Spinal cord (tissue), 10 donors: ENCODE data around the gene STOML3. TPM values are rescaled to one million over a fixed set of nuclear protein-coding genes. Genes with fewer than 3 reads are reported as not detected.
A peak's percentile ranks its signal among the peaks of the same experiment; 100 is the strongest.
"Not testable (repeated sequence)": the region's sequence is repeated elsewhere in the genome, so short reads cannot be mapped to it uniquely, and the experiment has no call there.

ENCODE experiments used
- DNase-seq, 6 donors: peaks; one replicate each; pipeline versions ENCODE4 v3.0.0 to v3.0.0-alpha.2; 2013 to 2015; ENCODE audit warnings: low spot score in 6 of 6, low read depth in 4 of 6
- H3K27ac ChIP-seq: one replicate; pipeline ENCODE4 v1.5.1; 2013; ENCODE audit warnings: low read depth, low read length, control low read depth
- H3K27me3 ChIP-seq: one replicate; pipeline ENCODE4 v1.6.1; 2013; ENCODE audit warnings: low read length; ENCODE audit not compliant: control insufficient read depth, insufficient read depth
- H3K36me3 ChIP-seq: one replicate; pipeline ENCODE4 v1.6.1; 2013; ENCODE audit warnings: low read length; ENCODE audit not compliant: control insufficient read depth, insufficient read depth
- H3K4me1 ChIP-seq: one replicate; pipeline ENCODE4 v1.6.1; 2013; ENCODE audit warnings: low read length; ENCODE audit not compliant: control insufficient read depth, insufficient read depth
- H3K4me3 ChIP-seq: one replicate; pipeline ENCODE4 v1.5.1; 2013; ENCODE audit warnings: low read depth, low read length, control low read depth
- H3K9me3 ChIP-seq: one replicate; pipeline ENCODE4 v1.6.1; 2013; ENCODE audit warnings: low read length; ENCODE audit not compliant: control insufficient read depth, insufficient read depth
- WGBS: methylation state at CpG from one replicate; pipeline ENCODE4 v1.1.5; 2013; ENCODE audit warnings: missing lambda C conversion rate; ENCODE audit not compliant: insufficient coverage; 5-methylcytosine and 5-hydroxymethylcytosine counted together
- polyA plus RNA-seq, 2 donors: library from polyadenylated mRNA; unstranded; fragments of 120-200 nt; gene quantifications; one replicate each; pipeline ENCODE4 v1.2.1, GENCODE V29; 2013; ENCODE audit not compliant: insufficient read length in 2 of 2
- total RNA-seq, 2 donors: library from RNA; depleted of rRNA in 1 of 2; stranded (reverse); fragments of 120-200 nt in 1 of 2; fragments of >200 nt in 1 of 2; gene quantifications; one replicate each; pipeline versions ENCODE4 v1.2.3 to v1.2.4, GENCODE V29; 2013 to 2014
- donor health status: healthy.

Gene STOML3
- total and polyA plus RNA-seq, 4 donors: 0.69 to 4.4 (median 2.0) TPM

- WGBS: 93% methylated on average over 14 of the region's 29 CpGs
Measured at GRCh38 chr13:39006371-39007111, 15.9 kb upstream of the STOML3 start.

GRCh38 chr13:38998739-38999138 is 8.1 kb upstream of the STOML3 start:
- no peak for DNase-seq
- Histone ChIP-seq H3K36me3 (no peaks in the 10 kb centered on the region), H3K9me3 (no peaks in the 10 kb centered on the region), H3K4me1 (no peaks in the 10 kb centered on the region), H3K27me3 (no peaks in the 10 kb centered on the region), H3K4me3 (no peak overlapping the region), H3K27ac (no peak overlapping the region)
- 83% methylated on average over 3 of the region's 3 CpGs for WGBS

More at GRCh38 chr13:39006371-39007111, 15.9 kb upstream of the STOML3 start:
- H3K27ac ChIP-seq, H3K9me3 ChIP-seq, H3K27me3 ChIP-seq, H3K36me3 ChIP-seq, H3K4me3 ChIP-seq, H3K4me1 ChIP-seq, DNase-seq: not testable (repeated sequence)

GRCh38 chr13:38993381-38993780 is 2.8 kb upstream of the STOML3 start:
- H3K4me1 ChIP-seq: no peaks in the 10 kb centered on the region
- H3K36me3 ChIP-seq: no peaks in the 10 kb centered on the region
- DNase-seq: no peak
- 51% methylated on average over 3 of the region's 4 CpGs for WGBS
- H3K9me3 ChIP-seq: no peaks in the 10 kb centered on the region
- H3K4me3 ChIP-seq: no peak overlapping the region
- H3K27me3 ChIP-seq: no peaks in the 10 kb centered on the region
- H3K27ac ChIP-seq: no peak overlapping the region

- WGBS: no CpG with 5 or more reads among the region's 2 CpGs
- H3K27ac ChIP-seq: no peak overlapping the region
Measured at GRCh38 chr13:38981096-38981495, 9.5 kb downstream of the STOML3 start.

GRCh38 chr13:38980750-38981078 is 9.9 kb downstream of the STOML3 start:
- H3K4me3 ChIP-seq: no peak overlapping the region
- H3K36me3 ChIP-seq: no peaks in the 10 kb centered on the region
- DNase-seq: peak in 2 of 6 donors; percentile 20 to 23
- peaks cover 6% of the 10 kb centered on the region for H3K4me1 ChIP-seq
- peak overlapping the region; percentile 63 for H3K27ac ChIP-seq
- WGBS: no CpG with 5 or more reads among the region's 2 CpGs
- H3K27me3 ChIP-seq: peaks cover 2% of the 10 kb centered on the region
- H3K9me3 ChIP-seq: no peaks in the 10 kb centered on the region

More at GRCh38 chr13:38981096-38981495, 9.5 kb downstream of the STOML3 start:
- Histone ChIP-seq H3K36me3 (no peaks in the 10 kb centered on the region), H3K4me3 (no peak overlapping the region), H3K27me3 (peaks cover 2% of the 10 kb centered on the region), H3K9me3 (no peaks in the 10 kb centered on the region), H3K4me1 (peaks cover 6% of the 10 kb centered on the region)
- no peak for DNase-seq

GRCh38 chr13:38979891-38980749 is 10.5 kb downstream of the STOML3 start:
- DNase-seq: peak in 5 of 6 donors; percentile 35 to 82 (median 44)
- H3K9me3 ChIP-seq: no peaks in the 10 kb centered on the region
- no peaks in the 10 kb centered on the region for H3K36me3 ChIP-seq
- H3K27ac ChIP-seq: peak overlapping the region; percentile 63
- peaks cover 2% of the 10 kb centered on the region for H3K27me3 ChIP-seq
- 8% methylated on average over 3 of the region's 9 CpGs for WGBS
- H3K4me1 ChIP-seq: peaks cover 6% of the 10 kb centered on the region
- H3K4me3 ChIP-seq: no peak overlapping the region

GRCh38 chr13:38970380-38971051 is 20.1 kb downstream of the STOML3 start:
- WGBS: 96% methylated on average over 2 of the region's 4 CpGs
- H3K4me1 ChIP-seq: no peaks in the 10 kb centered on the region
- no peaks in the 10 kb centered on the region for H3K9me3 ChIP-seq
- no peak overlapping the region for H3K4me3 ChIP-seq
- no peak overlapping the region for H3K27ac ChIP-seq
- DNase-seq: peak in 1 of 6 donors; percentile 24
- H3K36me3 ChIP-seq: no peaks in the 10 kb centered on the region
- H3K27me3 ChIP-seq: no peaks in the 10 kb centered on the region

- Histone ChIP-seq H3K9me3 (no peaks in the 10 kb centered on the region), H3K27me3 (no peaks in the 10 kb centered on the region), H3K36me3 (no peaks in the 10 kb centered on the region), H3K27ac (no peak overlapping the region), H3K4me3 (no peak overlapping the region), H3K4me1 (no peaks in the 10 kb centered on the region)
- no peak for DNase-seq
- 100% methylated on average over 1 of the region's 2 CpGs for WGBS
Measured at GRCh38 chr13:38969187-38969586, 21.4 kb downstream of the STOML3 start.

GRCh38 chr13:38967446-38967845 is 23.2 kb downstream of the STOML3 start:
- Histone ChIP-seq H3K4me1 (no peaks in the 10 kb centered on the region), H3K9me3 (no peaks in the 10 kb centered on the region), H3K27ac (no peak overlapping the region), H3K27me3 (no peaks in the 10 kb centered on the region), H3K36me3 (no peaks in the 10 kb centered on the region), H3K4me3 (no peak overlapping the region)
- DNase-seq: peak in 1 of 6 donors; percentile 56
- 33% methylated on average over 2 of the region's 2 CpGs for WGBS
